Astrocyte of the spinal cord (primary cell): ENCODE data around the gene DENND2A.

ENCODE experiments used
- DNase-seq: peaks from one replicate; pipeline ENCODE4 v3.0.0; 2011; ENCODE audit warnings: low read depth, low spot score
- H3K4me3 ChIP-seq: 2 replicates; pipeline ENCODE4 v1.5.1; 2011; ENCODE audit warnings: low read depth, mild to moderate bottlenecking, low read length, moderate library complexity
- in situ Hi-C: cut with HindIII; loops from 2 replicates; pipeline ENCODE4 v1.10.0; 2017; ENCODE audit warnings: low sequenced_read_pairs
- TF ChIP-seq, protein P1 (sequence below): IDR thresholded peaks from 2 replicates; pipeline ENCODE4 v1.5.1; 2012; ENCODE audit warnings: low read depth, mild to moderate bottlenecking, low read length, inconsistent platforms

DENND2A gene

DNA sequence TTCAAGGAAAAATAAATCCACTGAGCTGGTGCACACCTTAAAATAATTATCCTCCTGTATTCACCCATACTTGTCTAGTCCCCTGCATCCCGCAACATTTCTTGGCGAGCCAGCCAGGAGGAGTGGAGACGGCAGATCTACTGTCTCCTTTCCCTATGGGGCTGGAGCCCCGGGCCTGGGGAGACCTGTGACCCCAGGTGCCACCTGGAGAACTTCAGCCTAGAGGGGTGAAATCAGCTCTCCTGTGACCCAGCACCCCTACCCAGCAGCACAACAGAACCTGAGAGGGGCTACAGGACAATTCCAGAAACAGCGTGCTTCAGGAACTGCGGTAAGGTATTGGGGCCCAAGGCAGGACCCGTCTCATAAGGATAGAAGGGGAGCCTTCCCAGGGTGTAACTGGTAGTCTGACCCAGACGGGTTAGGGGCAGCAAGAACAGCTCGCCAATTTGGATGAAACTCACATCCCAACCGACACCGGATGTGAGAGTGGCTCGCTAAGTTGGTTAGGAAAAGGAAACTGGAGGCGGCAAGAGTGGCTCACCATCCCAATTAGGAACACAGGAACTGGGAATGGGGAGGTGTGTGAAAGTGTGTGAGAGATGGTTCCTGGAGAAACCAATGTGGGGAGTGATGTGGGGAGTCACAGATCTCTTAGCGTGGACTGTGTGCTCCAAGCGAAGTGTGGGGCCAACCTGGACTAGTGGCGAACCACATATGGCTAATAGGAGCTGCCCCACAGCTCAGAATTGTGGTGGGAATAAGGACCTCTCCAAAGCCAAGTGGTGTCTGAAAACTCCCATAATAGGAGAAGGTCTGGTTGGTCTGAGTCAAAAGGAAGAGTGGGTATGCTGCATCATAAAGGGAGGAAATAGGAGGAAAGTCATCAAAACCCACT, 15.1 kb upstream of the DENND2A start:
- TF ChIP-seq, protein P1, sequence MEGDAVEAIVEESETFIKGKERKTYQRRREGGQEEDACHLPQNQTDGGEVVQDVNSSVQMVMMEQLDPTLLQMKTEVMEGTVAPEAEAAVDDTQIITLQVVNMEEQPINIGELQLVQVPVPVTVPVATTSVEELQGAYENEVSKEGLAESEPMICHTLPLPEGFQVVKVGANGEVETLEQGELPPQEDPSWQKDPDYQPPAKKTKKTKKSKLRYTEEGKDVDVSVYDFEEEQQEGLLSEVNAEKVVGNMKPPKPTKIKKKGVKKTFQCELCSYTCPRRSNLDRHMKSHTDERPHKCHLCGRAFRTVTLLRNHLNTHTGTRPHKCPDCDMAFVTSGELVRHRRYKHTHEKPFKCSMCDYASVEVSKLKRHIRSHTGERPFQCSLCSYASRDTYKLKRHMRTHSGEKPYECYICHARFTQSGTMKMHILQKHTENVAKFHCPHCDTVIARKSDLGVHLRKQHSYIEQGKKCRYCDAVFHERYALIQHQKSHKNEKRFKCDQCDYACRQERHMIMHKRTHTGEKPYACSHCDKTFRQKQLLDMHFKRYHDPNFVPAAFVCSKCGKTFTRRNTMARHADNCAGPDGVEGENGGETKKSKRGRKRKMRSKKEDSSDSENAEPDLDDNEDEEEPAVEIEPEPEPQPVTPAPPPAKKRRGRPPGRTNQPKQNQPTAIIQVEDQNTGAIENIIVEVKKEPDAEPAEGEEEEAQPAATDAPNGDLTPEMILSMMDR, result no peak
- no peak for DNase-seq
- in situ Hi-C loops, result no loop called here
- no peak overlapping the region for H3K4me3 ChIP-seq

DNA sequence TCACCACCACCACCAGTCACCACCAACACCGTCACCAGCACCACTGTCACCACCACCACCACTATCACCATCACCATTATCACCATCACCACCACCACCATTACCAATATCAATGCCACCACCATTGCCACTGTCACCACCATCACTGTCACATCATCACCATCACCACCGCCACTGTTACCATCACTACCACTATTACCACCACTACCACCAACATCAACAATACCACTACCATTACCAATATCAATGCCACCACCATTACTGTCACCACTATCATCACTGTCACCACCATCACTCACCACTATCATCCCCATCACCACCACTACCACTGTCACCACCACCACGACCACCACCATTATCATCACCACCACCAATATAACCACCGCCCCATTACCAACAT, 14.0 kb upstream of the DENND2A start:
- in situ Hi-C loops, result no loop called here
- no peak overlapping the region for H3K4me3 ChIP-seq
- TF ChIP-seq, protein P1, result no peak
- no peak for DNase-seq

GRCh38 chr7:140654109-140654387, 13.4 kb upstream of the DENND2A start:
- no peak for DNase-seq
- in situ Hi-C loops, result no loop called here
- TF ChIP-seq, protein P1, result no peak
- H3K4me3 ChIP-seq, result no peak overlapping the region

GRCh38 chr7:140653319-140654108, 12.9 kb upstream of the DENND2A start:
- TF ChIP-seq, protein P1, result peak; percentile 76
- H3K4me3 ChIP-seq, result no peak overlapping the region
- DNase-seq, result peak; percentile 73
- in situ Hi-C loops, result no loop called here

DNA sequence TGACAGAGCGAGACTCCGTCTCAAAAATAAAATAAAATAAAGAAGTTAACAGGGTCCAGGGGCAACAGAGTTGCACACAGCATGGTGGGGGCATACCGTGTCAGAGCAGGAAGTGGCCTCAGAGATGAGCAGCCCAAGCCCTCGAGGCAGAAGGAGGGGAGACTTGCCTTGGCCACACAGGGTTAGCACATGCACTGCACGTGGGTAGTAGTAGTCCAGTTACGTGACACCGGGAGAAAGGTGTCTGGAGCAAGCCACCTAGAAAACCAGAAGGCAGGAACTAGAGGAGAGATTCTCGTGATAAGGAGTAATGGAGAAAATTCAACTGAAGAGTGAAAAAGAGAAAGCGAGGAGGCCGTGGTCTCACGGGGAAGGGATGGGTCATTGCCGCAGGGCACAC, 9.8 kb upstream of the DENND2A start:
- DNase-seq, result no peak
- TF ChIP-seq, protein P1, result no peak
- in situ Hi-C loops, result no loop called here
- H3K4me3 ChIP-seq, result no peak overlapping the region

- peak; percentile 41 for DNase-seq
- TF ChIP-seq, protein P1, result no peak
- no peak overlapping the region for H3K4me3 ChIP-seq
- in situ Hi-C loops, result no loop called here
These were observed 9.1 kb upstream of the DENND2A start for GRCh38 chr7:140649556-140650205.
